H1 (cell line): Measurements from ENCODE around the gene ASB3. TPM values are rescaled to one million over a fixed set of nuclear protein-coding genes. Genes with fewer than 3 reads are reported as not detected.
"Not testable (repeated sequence)": the region's sequence is repeated elsewhere in the genome, so short reads cannot be mapped to it uniquely, and the experiment has no call there.

Experiments used
- CTCF ChIA-PET: fragments of 300-600 bp; sonication (Branson Sonifier 250); formaldehyde crosslinking; loops from one replicate; lab custom pipeline; 2021; ENCODE audit not compliant: partially characterized antibody; lab: Charles Lee
- POLR2A ChIA-PET: fragments of 300-600 bp; sonication (Branson Sonifier 250); formaldehyde crosslinking; loops from one replicate; lab custom pipeline; 2021; ENCODE audit warnings: inconsistent platforms; ENCODE audit not compliant: partially characterized antibody; lab: Charles Lee
- DNase-seq, 2 experiments: peaks; one replicate each; pipeline versions ENCODE4 v3.0.0 to v3.0.0-alpha.2; 2010 to 2022; ENCODE audit warnings: low spot score in 2 of 2, low read depth in 1 of 2, mixed read lengths in 1 of 2
- FAIRE-seq: peaks from 2 replicates; lab custom pipeline; 2011; peaks lifted over from hg19 to GRCh38; lab: Jason Lieb, UNC
- H2AFZ ChIP-seq: 2 replicates; pipeline ENCODE4 v1.8.1; 2012; ENCODE audit warnings: low read length, inconsistent platforms
- H2AK5ac ChIP-seq: 2 replicates; pipeline ENCODE4 v1.6.1; 2013; ENCODE audit warnings: low read depth, low read length
- H2BK120ac ChIP-seq: replicated peaks from 2 replicates; pipeline ENCODE3; 2013; ENCODE audit warnings: low read depth, low read length, inconsistent platforms
- H2BK12ac ChIP-seq: 2 replicates; pipeline ENCODE4 v1.6.1; 2013; ENCODE audit warnings: low read depth, low read length
- H2BK15ac ChIP-seq: 2 replicates; pipeline ENCODE4 v1.6.1; 2013; ENCODE audit warnings: low read length
- H2BK20ac ChIP-seq: 2 replicates; pipeline ENCODE4 v1.6.1; 2013; ENCODE audit warnings: low read length
- H2BK5ac ChIP-seq: 2 replicates; pipeline ENCODE4 v1.6.1; 2013; ENCODE audit warnings: low read depth, low read length
- H3K14ac ChIP-seq: 2 replicates; pipeline ENCODE4 v1.6.1; 2013; ENCODE audit warnings: inconsistent platforms; ENCODE audit not compliant: insufficient read length
- H3K18ac ChIP-seq: 2 replicates; pipeline ENCODE4 v1.6.1; 2013; ENCODE audit warnings: low read length; ENCODE audit errors: extremely low read depth
- H3K23ac ChIP-seq: 2 replicates; pipeline ENCODE4 v1.6.1; 2013; ENCODE audit warnings: inconsistent platforms; ENCODE audit not compliant: insufficient read length
- H3K23me2 ChIP-seq: 2 replicates; pipeline ENCODE4 v1.6.1; 2013; ENCODE audit warnings: low read depth, low read length
- H3K27ac ChIP-seq: 2 replicates; pipeline ENCODE4 v1.6.1; 2011; ENCODE audit warnings: low read depth, low read length, inconsistent platforms
- H3K27me3 ChIP-seq, 4 experiments: replicated peaks in 1 of 4; 1 replicate in 1 of 4; 2 replicates in 3 of 4; pipeline versions ENCODE4 v1.6.1 to v1.8.1; 2011 to 2013; ENCODE audit warnings: low read length in 3 of 4, mild to moderate bottlenecking in 3 of 4, inconsistent platforms in 2 of 4, mixed read lengths in 2 of 4, moderate library complexity in 1 of 4; ENCODE audit not compliant: control insufficient read depth in 3 of 4, insufficient read depth in 3 of 4; ENCODE audit errors: extremely low read depth in 1 of 4
- H3K36me3 ChIP-seq, 4 experiments: 2 replicates each; pipeline versions ENCODE4 v1.6.1 to v1.8.1; 2011 to 2013; ENCODE audit warnings: mild to moderate bottlenecking in 4 of 4, low read length in 3 of 4, moderate library complexity in 2 of 4, control low read depth in 1 of 4, inconsistent platforms in 1 of 4; ENCODE audit not compliant: insufficient read depth in 4 of 4, control insufficient read depth in 2 of 4
- H3K4ac ChIP-seq: replicated peaks from 2 replicates; pipeline ENCODE3; 2013; ENCODE audit warnings: low read length, low read depth, mixed read lengths, inconsistent platforms; ENCODE audit not compliant: insufficient read length
- H3K4me1 ChIP-seq, 4 experiments: replicated peaks in 1 of 4; 1 replicate in 1 of 4; 2 replicates in 3 of 4; pipeline versions ENCODE4 v1.6.1 to v1.8.1; 2011 to 2013; ENCODE audit warnings: low read length in 3 of 4, inconsistent platforms in 2 of 4, mixed read lengths in 1 of 4; ENCODE audit not compliant: insufficient read depth in 4 of 4, control insufficient read depth in 3 of 4
- H3K4me2 ChIP-seq, 2 experiments: 2 replicates each; pipeline versions ENCODE4 v1.6.1 to v1.8.1; 2011 to 2013; ENCODE audit warnings: low read depth in 2 of 2, low read length in 2 of 2, control low read depth in 1 of 2, inconsistent platforms in 1 of 2, mild to moderate bottlenecking in 1 of 2; ENCODE audit not compliant: insufficient read depth in 1 of 2
- H3K4me3 ChIP-seq, 4 experiments: fragments of 200-600, 300-600 bp in 1 of 4; sonication (generic), shearing (Covaris generic), sonication (Bioruptor Twin) in 1 of 4; 2 replicates each; pipeline versions ENCODE4 v1.5.1 to v1.8.1; 2011 to 2016; ENCODE audit warnings: low read length in 4 of 4, low read depth in 3 of 4, control low read depth in 2 of 4, inconsistent platforms in 2 of 4, mild to moderate bottlenecking in 2 of 4, mixed read lengths in 1 of 4, moderate library complexity in 1 of 4; ENCODE audit not compliant: insufficient read depth in 2 of 4; ENCODE audit errors: extremely low read depth in 1 of 4
- H3K56ac ChIP-seq: replicated peaks from 2 replicates; pipeline ENCODE3; 2013; ENCODE audit warnings: low read depth, mild to moderate bottlenecking, mixed read lengths, low read length, inconsistent platforms; ENCODE audit not compliant: insufficient read length
- H3K79me1 ChIP-seq: 2 replicates; pipeline ENCODE4 v1.6.1; 2013; ENCODE audit warnings: low read depth, low read length, control low read depth
- H3K79me2 ChIP-seq, 2 experiments: 2 replicates each; pipeline versions ENCODE4 v1.6.1 to v1.8.1; 2012 to 2013; ENCODE audit warnings: low read length in 2 of 2, mild to moderate bottlenecking in 2 of 2, inconsistent platforms in 1 of 2; ENCODE audit not compliant: insufficient read depth in 2 of 2, control insufficient read depth in 1 of 2
- H3K9ac ChIP-seq, 4 experiments: replicated peaks in 1 of 4; 1 replicate in 1 of 4; 2 replicates in 3 of 4; pipeline versions ENCODE4 v1.6.1 to v1.8.1; 2011 to 2013; ENCODE audit warnings: low read depth in 3 of 4, low read length in 3 of 4, control low read depth in 2 of 4, mild to moderate bottlenecking in 2 of 4, moderate library complexity in 2 of 4, inconsistent platforms in 1 of 4; ENCODE audit errors: extremely low read depth in 1 of 4
- H3K9me3 ChIP-seq, 2 experiments: 2 replicates each; pipeline versions ENCODE4 v1.6.1 to v1.8.1; 2012 to 2013; ENCODE audit warnings: mild to moderate bottlenecking in 2 of 2, moderate library complexity in 2 of 2, control low read depth in 1 of 2, inconsistent platforms in 1 of 2, low read depth in 1 of 2, low read length in 1 of 2, mixed read lengths in 1 of 2; ENCODE audit not compliant: insufficient read depth in 2 of 2
- H4K20me1 ChIP-seq, 2 experiments: replicated peaks in 1 of 2; 2 replicates each; pipeline versions ENCODE3 to v1.8.1; 2011 to 2013; ENCODE audit warnings: inconsistent platforms in 2 of 2, low read length in 2 of 2, mild to moderate bottlenecking in 1 of 2; ENCODE audit not compliant: insufficient read depth in 2 of 2, control insufficient read depth in 1 of 2
- H4K5ac ChIP-seq: 2 replicates; pipeline ENCODE4 v1.6.1; 2013; ENCODE audit warnings: low read length, low read depth, mixed read lengths, inconsistent platforms; ENCODE audit not compliant: insufficient read length
- H4K8ac ChIP-seq: 2 replicates; pipeline ENCODE4 v1.8.0; 2013; ENCODE audit warnings: mild to moderate bottlenecking, moderate library complexity, low read length, inconsistent platforms; ENCODE audit not compliant: insufficient read depth; ENCODE audit errors: extremely low read depth
- H4K91ac ChIP-seq: replicated peaks from 2 replicates; pipeline ENCODE3; 2013; ENCODE audit warnings: low read length, mixed read lengths, inconsistent platforms; ENCODE audit not compliant: insufficient read length
- WGBS, 2 experiments: shearing (Covaris generic) in 1 of 2; methylation state at CpG; one replicate each; pipeline versions ENCODE4 v1.1.6 to v1.1.7; 2013 to 2015; ENCODE audit warnings: low lambda C conversion rate in 2 of 2, mixed read lengths in 2 of 2, inconsistent platforms in 1 of 2, low coverage in 1 of 2, missing lambda C conversion rate in 1 of 2; ENCODE audit not compliant: insufficient replicate concordance in 2 of 2, insufficient coverage in 1 of 2, insufficient read length in 1 of 2; ENCODE audit errors: extremely low coverage in 1 of 2, missing lambda C conversion rate in 1 of 2; 5-methylcytosine and 5-hydroxymethylcytosine counted together
- polyA plus RNA-seq, 7 experiments: library from polyadenylated mRNA; depleted of rRNA in 3 of 7; stranded (reverse) in 5 of 7; unstranded in 2 of 7; fragments of >200 nt in 5 of 7; fragments of 200-250 nt in 2 of 7; gene quantifications; 1 replicate in 5 of 7; 2 replicates in 1 of 7; 4 replicates in 1 of 7; pipeline versions ENCODE4 v1.2.1 to v1.2.3, GENCODE V29; 2011 to 2013; ENCODE audit warnings: missing spikeins in 2 of 7, mixed read lengths in 2 of 7
- total RNA-seq: library from RNA; stranded (reverse); fragmentation: NEBNext Ultra II Directional; extraction: Animal tissue kit (Norgen Biotek cat#: 25700); gene quantifications from 2 replicates; pipeline ENCODE4 v1.2.1, GENCODE V29; 2021

Gene ASB3
- total and polyA plus RNA-seq, 2 of the 8 experiments (the other 6 are each of a cell fraction or from before 2014, with no cell fraction given) = 22.6 to 25.4 TPM

GRCh38 chr2:53829980-53830290 is 43.2 kb upstream of the ASB3 start:
- not testable (repeated sequence) for H3K79me2 ChIP-seq, H3K4ac ChIP-seq, H3K4me3 ChIP-seq, H3K23ac ChIP-seq, H2BK12ac ChIP-seq, DNase-seq, FAIRE-seq, H3K79me1 ChIP-seq, H2BK20ac ChIP-seq, H3K23me2 ChIP-seq, H3K4me1 ChIP-seq, H2BK15ac ChIP-seq, H3K9me3 ChIP-seq, H4K8ac ChIP-seq, H3K36me3 ChIP-seq, H2AFZ ChIP-seq, H3K56ac ChIP-seq, H3K27me3 ChIP-seq, H4K20me1 ChIP-seq, H3K9ac ChIP-seq, H4K5ac ChIP-seq, H3K4me2 ChIP-seq, H2BK120ac ChIP-seq, H4K91ac ChIP-seq, H3K14ac ChIP-seq, H2AK5ac ChIP-seq, H3K27ac ChIP-seq, H3K18ac ChIP-seq, H2BK5ac ChIP-seq
- CTCF ChIA-PET = interaction anchor here (0.6 kb wide), 1 partner anchor 8 kb away, joined by 3 read pairs; no protein-coding TSS in a partner anchor
- WGBS, 2 experiments = 96% methylated on average over 4 of the region's 4 CpGs; no CpG with 5 or more reads in 1 of the 2 experiments
- POLR2A ChIA-PET = interaction anchor here (0.7 kb wide), 1 partner anchor 11 kb away, joined by 3 read pairs; no protein-coding TSS in a partner anchor
